MCF 10A (cell line): Measurements from ENCODE around the gene KIF5B. TPM values are rescaled to one million over a fixed set of nuclear protein-coding genes. Genes with fewer than 3 reads are reported as not detected.
"Not testable (repeated sequence)": the region's sequence is repeated elsewhere in the genome, so short reads cannot be mapped to it uniquely, and the experiment has no call there.

Source experiments
- BruUV-seq: library from RNA; stranded (reverse); fragments of 400-500 nt; replicated peaks from 2 replicates; lab custom pipeline; 2021; lab: Mats Ljungman, UMichigan
- CTCF ChIA-PET: fragments of 300-600 bp; sonication (Branson Sonifier 250); formaldehyde crosslinking; extraction: SDS; loops from one replicate; lab custom pipeline; 2021; ENCODE audit warnings: antibody characterized with exemption, inconsistent platforms; lab: Yijun Ruan, JAX
- POLR2A ChIA-PET: fragments of 300-600, 350-650 bp; sonication (Branson Sonifier 250); formaldehyde crosslinking; extraction: SDS; loops from one replicate; lab custom pipeline; 2020; ENCODE audit warnings: antibody characterized with exemption, inconsistent platforms; lab: Yijun Ruan, JAX
- DNase-seq: peaks from one replicate; pipeline ENCODE4 v3.0.0-alpha.2; 2018; ENCODE audit not compliant: unreplicated experiment
- H3K27ac Mint-ChIP-seq: one replicate; pipeline ENCODE4 v1.8.0; 2022; ENCODE audit warnings: mild to moderate bottlenecking, low read depth, mixed read lengths; ENCODE audit not compliant: unreplicated experiment
- H3K27me3 Mint-ChIP-seq: one replicate; pipeline ENCODE4 v1.8.0; 2022; ENCODE audit warnings: mixed read lengths; ENCODE audit not compliant: insufficient read depth, unreplicated experiment
- H3K36me3 Mint-ChIP-seq: one replicate; pipeline ENCODE4 v1.8.0; 2022; ENCODE audit warnings: mild to moderate bottlenecking, moderate library complexity, mixed read lengths; ENCODE audit not compliant: insufficient read depth, unreplicated experiment
- H3K4me1 Mint-ChIP-seq: one replicate; pipeline ENCODE4 v1.8.0; 2022; ENCODE audit warnings: mixed read lengths; ENCODE audit not compliant: insufficient read depth, unreplicated experiment
- H3K4me3 Mint-ChIP-seq: one replicate; pipeline ENCODE4 v1.8.0; 2022; ENCODE audit warnings: mild to moderate bottlenecking, moderate library complexity, mixed read lengths; ENCODE audit not compliant: unreplicated experiment
- H3K9me3 Mint-ChIP-seq: one replicate; pipeline ENCODE4 v1.8.0; 2022; ENCODE audit warnings: mixed read lengths; ENCODE audit not compliant: unreplicated experiment
- CTCF ChIP-seq: fragments of 200-600 bp; IDR thresholded peaks from one replicate; pipeline ENCODE4 v1.8.0; 2022; ENCODE audit warnings: antibody characterized with exemption, mild to moderate bottlenecking; ENCODE audit not compliant: unreplicated experiment
- intact Hi-C: fragments of 100-400 bp; cut with micrococcal nuclease; formaldehyde crosslinking; loops from 2 replicates; pipeline ENCODE4 v1.14.1; 2022
- total RNA-seq: library from RNA; stranded (reverse); gene quantifications from 2 replicates; pipeline ENCODE4 v1.2.3, GENCODE V29; 2022

KIF5B gene
- total RNA-seq, 1 experiment from 2014 or later: 150 TPM

- BruUV-seq: no TSS peak
- Mint-ChIP-seq H3K4me1 (peaks cover 27% of the 10 kb centered on the region), H3K27me3 (no peaks in the 10 kb centered on the region), H3K36me3 (peaks cover 42% of the 10 kb centered on the region), H3K27ac (peak overlapping the region; percentile 69), H3K4me3 (peak overlapping the region; percentile 26), H3K9me3 (no peaks in the 10 kb centered on the region)
- POLR2A ChIA-PET: no interaction called here
- CTCF ChIA-PET: no interaction called here
- no peak for DNase-seq
- TF ChIP-seq CTCF: no peak
- intact Hi-C loops: no loop called here
Measured at GRCh38 chr10:32049113-32049512, 7.1 kb downstream of the KIF5B start.

GRCh38 chr10:32048282-32048681 lies 7.9 kb downstream of the KIF5B start:
- Mint-ChIP-seq H3K36me3 (peaks cover 47% of the 10 kb centered on the region), H3K4me3 (no peak overlapping the region), H3K4me1 (peaks cover 36% of the 10 kb centered on the region), H3K27ac (no peak overlapping the region), H3K9me3 (no peaks in the 10 kb centered on the region), H3K27me3 (no peaks in the 10 kb centered on the region)
- CTCF ChIA-PET: no interaction called here
- intact Hi-C loops: no loop called here
- no peak for DNase-seq
- TF ChIP-seq CTCF: no peak
- BruUV-seq: no TSS peak
- POLR2A ChIA-PET: interaction anchor here (0.7 kb wide), 1 partner anchor 299 kb away, joined by 3 read pairs; no protein-coding TSS in a partner anchor

GRCh38 chr10:32047881-32048280 lies 8.3 kb downstream of the KIF5B start:
- no peak for TF ChIP-seq CTCF
- no peak overlapping the region for H3K27ac Mint-ChIP-seq
- no peak overlapping the region for H3K4me3 Mint-ChIP-seq
- H3K4me1 Mint-ChIP-seq: peaks cover 38% of the 10 kb centered on the region
- no peak for DNase-seq
- ChIA-PET POLR2A (interaction anchor here (0.7 kb wide), 1 partner anchor 300 kb away, joined by 3 read pairs; no protein-coding TSS in a partner anchor), CTCF (no interaction called here)
- intact Hi-C loops: no loop called here
- no peaks in the 10 kb centered on the region for H3K9me3 Mint-ChIP-seq
- peaks cover 47% of the 10 kb centered on the region for H3K36me3 Mint-ChIP-seq
- BruUV-seq: no TSS peak
- no peaks in the 10 kb centered on the region for H3K27me3 Mint-ChIP-seq

GRCh38 chr10:32046151-32046550 lies 10.1 kb downstream of the KIF5B start:
- peaks cover 49% of the 10 kb centered on the region for H3K4me1 Mint-ChIP-seq
- ChIA-PET POLR2A (no interaction called here), CTCF (interaction anchor here (0.7 kb wide), 1 partner anchor 11 kb away, joined by 3 read pairs; no protein-coding TSS in a partner anchor)
- H3K27me3 Mint-ChIP-seq: no peaks in the 10 kb centered on the region
- intact Hi-C loops: no loop called here
- peaks cover 42% of the 10 kb centered on the region for H3K36me3 Mint-ChIP-seq
- H3K4me3 Mint-ChIP-seq: no peak overlapping the region
- no peak for TF ChIP-seq CTCF
- no TSS peak for BruUV-seq
- no peaks in the 10 kb centered on the region for H3K9me3 Mint-ChIP-seq
- no peak overlapping the region for H3K27ac Mint-ChIP-seq
- no peak for DNase-seq

GRCh38 chr10:32042730-32043129 lies 13.5 kb downstream of the KIF5B start:
- BruUV-seq, H3K27me3 Mint-ChIP-seq, DNase-seq, H3K9me3 Mint-ChIP-seq, H3K4me3 Mint-ChIP-seq, CTCF ChIA-PET: not testable (repeated sequence)
- Mint-ChIP-seq H3K36me3 (peaks cover 69% of the 10 kb centered on the region), H3K4me1 (peaks cover 33% of the 10 kb centered on the region), H3K27ac (peak overlapping the region; percentile 10)
- POLR2A ChIA-PET: interaction anchor here (0.6 to 1.2 kb wide), 4 partner anchors 8 to 127 kb away, joined by 3 to 6 read pairs (median 3); no protein-coding TSS in a partner anchor
- intact Hi-C loops: loop anchor here (5.0 kb wide), 1 partner anchor 165 kb away; no protein-coding TSS in a partner anchor
